Testis (tissue), 5 donors: ENCODE results near the gene TFF2. TPM values are rescaled to one million over a fixed set of nuclear protein-coding genes. Genes with fewer than 3 reads are reported as not detected.

Experiments
- DNase-seq: peaks from one replicate; pipeline ENCODE4 v3.0.0-alpha.2; 2019
- H3K27ac ChIP-seq, 2 donors: fragments of 200-600 bp; sonication (generic); one replicate each; pipeline ENCODE4 v1.5.1; 2019
- H3K27me3 ChIP-seq: fragments of 200-600 bp; sonication (generic); one replicate; pipeline ENCODE4 v1.5.1; 2019
- H3K36me3 ChIP-seq: fragments of 200-600 bp; sonication (generic); one replicate; pipeline ENCODE4 v1.5.1; 2017; ENCODE audit warnings: low read depth; ENCODE audit errors: missing control alignments
- H3K4me1 ChIP-seq: fragments of 200-600 bp; sonication (generic); one replicate; pipeline ENCODE4 v1.5.1; 2019
- H3K4me3 ChIP-seq, 2 donors: fragments of 200-600 bp; sonication (generic); one replicate each; pipeline ENCODE4 v1.5.1; 2017 to 2019
- H3K9me3 ChIP-seq: fragments of 200-600 bp; sonication (generic); one replicate; pipeline ENCODE4 v1.5.1; 2017
- POLR2A ChIP-seq: fragments of 450-650 bp; IDR thresholded peaks from one replicate; pipeline ENCODE4 v1.6.1; 2017; ENCODE audit warnings: antibody characterized with exemption, mild to moderate bottlenecking, moderate library complexity
- WGBS, 2 donors: methylation state at CpG; one replicate each; pipeline ENCODE4 v1.1.5; 2018; 5-methylcytosine and 5-hydroxymethylcytosine counted together
- intact Hi-C: fragments of 100-400 bp; cut with DNase I; formaldehyde crosslinking; loops from one replicate; pipeline ENCODE4 v1.15.1; 2023; ENCODE audit warnings: low total_unique reads
- long read RNA-seq, 2 donors: transcript quantifications; one replicate each; lab custom pipeline, GENCODE V29; 2026
- polyA plus RNA-seq: library from polyadenylated mRNA; stranded (reverse); fragments of 350-450 nt; fragmentation: Illumina TruSeq; extraction: RNeasy Lipid Tissue Mini Kit (QIAGEN cat#74804); gene quantifications from one replicate; pipeline ENCODE4 v1.2.3, GENCODE V29; 2014; ENCODE audit warnings: low read depth, low replicate concordance; ENCODE audit not compliant: insufficient read depth
- total RNA-seq, 2 donors: library from RNA; depleted of rRNA; stranded (reverse); fragments of >200 nt; gene quantifications; one replicate each; pipeline ENCODE4 v1.2.3, GENCODE V29; 2016
- TF ChIP-seq, protein P1 (sequence below), 3 experiments: fragments of 450-650 bp in 2 of 3; fragments of 200-600 bp in 1 of 3; sonication (generic) in 1 of 3; IDR thresholded peaks; one replicate each; pipeline ENCODE4 v1.5.1; 2016 to 2019; ENCODE audit warnings: antibody characterized with exemption in 3 of 3, mild to moderate bottlenecking in 2 of 3, moderate library complexity in 1 of 3

TFF2 gene, protein sequence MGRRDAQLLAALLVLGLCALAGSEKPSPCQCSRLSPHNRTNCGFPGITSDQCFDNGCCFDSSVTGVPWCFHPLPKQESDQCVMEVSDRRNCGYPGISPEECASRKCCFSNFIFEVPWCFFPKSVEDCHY
- not detected for total RNA-seq
- polyA plus RNA-seq: not detected
- long read RNA-seq, donor 1: 0 reads
- long read RNA-seq, donor 2: 0 reads

DNA sequence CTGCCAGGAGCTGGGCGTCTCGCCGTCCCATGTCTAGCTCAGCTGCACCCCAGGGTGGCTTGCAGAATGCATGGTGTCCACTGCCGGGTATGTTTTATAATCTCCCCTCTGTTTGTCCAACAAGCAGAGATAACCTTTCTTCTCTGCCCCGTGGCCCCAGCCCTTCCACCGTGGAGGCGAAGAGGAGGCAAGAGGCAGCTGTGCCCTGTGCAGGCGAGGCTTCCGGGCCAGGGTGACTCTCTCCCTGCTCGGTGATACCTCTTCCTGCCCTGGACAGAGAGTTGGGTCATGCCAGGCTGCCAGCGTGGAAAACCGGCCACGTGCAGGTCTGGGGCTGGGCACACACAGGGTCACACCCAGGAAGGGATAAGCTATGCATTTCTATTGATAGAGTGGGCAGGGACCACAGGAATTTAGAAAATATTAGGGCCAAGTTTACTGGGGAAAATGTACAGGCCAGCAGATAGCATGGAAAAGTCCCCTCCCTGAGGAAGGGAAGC lies at the start of gene TFF2:
TSS of gene TFF2 (minus strand) at position 68 of the 500 bp plus-strand sequence. CDS start at position 31, 37 bp downstream.
- Histone ChIP-seq H3K27me3 (no peaks in the 10 kb centered on the region), H3K9me3 (no peaks in the 10 kb centered on the region), H3K27ac (no peak within 1 kb of the TSS), H3K4me1 (no peaks in the 10 kb centered on the region), H3K36me3 (no peaks in the 10 kb centered on the region), H3K4me3 (no peak within 1 kb of the TSS)
- intact Hi-C loops: no loop called here
- 70% methylated on average over 8 to 13 of the region's 13 CpGs for WGBS, 2 donors
- DNase-seq: no peak
- TF ChIP-seq, protein P1, sequence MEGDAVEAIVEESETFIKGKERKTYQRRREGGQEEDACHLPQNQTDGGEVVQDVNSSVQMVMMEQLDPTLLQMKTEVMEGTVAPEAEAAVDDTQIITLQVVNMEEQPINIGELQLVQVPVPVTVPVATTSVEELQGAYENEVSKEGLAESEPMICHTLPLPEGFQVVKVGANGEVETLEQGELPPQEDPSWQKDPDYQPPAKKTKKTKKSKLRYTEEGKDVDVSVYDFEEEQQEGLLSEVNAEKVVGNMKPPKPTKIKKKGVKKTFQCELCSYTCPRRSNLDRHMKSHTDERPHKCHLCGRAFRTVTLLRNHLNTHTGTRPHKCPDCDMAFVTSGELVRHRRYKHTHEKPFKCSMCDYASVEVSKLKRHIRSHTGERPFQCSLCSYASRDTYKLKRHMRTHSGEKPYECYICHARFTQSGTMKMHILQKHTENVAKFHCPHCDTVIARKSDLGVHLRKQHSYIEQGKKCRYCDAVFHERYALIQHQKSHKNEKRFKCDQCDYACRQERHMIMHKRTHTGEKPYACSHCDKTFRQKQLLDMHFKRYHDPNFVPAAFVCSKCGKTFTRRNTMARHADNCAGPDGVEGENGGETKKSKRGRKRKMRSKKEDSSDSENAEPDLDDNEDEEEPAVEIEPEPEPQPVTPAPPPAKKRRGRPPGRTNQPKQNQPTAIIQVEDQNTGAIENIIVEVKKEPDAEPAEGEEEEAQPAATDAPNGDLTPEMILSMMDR (IDR thresholded peaks at IDR 0.05): no peak
- no peak for TF ChIP-seq POLR2A

DNA sequence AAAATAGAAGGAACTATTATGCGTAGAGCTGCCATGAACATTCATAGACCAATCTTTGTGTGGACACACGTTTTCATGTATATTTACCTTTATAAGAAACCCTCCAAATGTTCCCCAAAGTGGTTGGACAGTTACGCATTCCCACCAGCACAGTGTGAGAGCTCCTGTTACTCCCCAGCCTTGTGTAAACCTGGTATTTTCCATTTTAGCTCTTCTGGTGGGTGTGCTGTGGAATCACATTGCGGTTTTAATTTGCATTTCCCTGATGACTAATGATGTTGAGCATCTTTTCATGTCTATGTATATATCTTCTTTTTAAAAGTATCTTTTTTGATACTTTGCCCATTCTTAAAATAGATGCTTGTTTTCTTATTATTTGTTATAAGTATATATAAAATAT lies 49.7 kb upstream of the TFF2 start:
- intact Hi-C loops: no loop called here
- no peak for DNase-seq
- Histone ChIP-seq H3K27me3 (no peaks in the 10 kb centered on the region), H3K4me1 (no peaks in the 10 kb centered on the region), H3K9me3 (no peaks in the 10 kb centered on the region), H3K36me3 (no peaks in the 10 kb centered on the region), H3K27ac (no peak overlapping the region), H3K4me3 (no peak overlapping the region)
- WGBS, 2 donors: 90 to 92% methylated on average over 4 of the region's 4 CpGs
- no peak for TF ChIP-seq POLR2A

DNA sequence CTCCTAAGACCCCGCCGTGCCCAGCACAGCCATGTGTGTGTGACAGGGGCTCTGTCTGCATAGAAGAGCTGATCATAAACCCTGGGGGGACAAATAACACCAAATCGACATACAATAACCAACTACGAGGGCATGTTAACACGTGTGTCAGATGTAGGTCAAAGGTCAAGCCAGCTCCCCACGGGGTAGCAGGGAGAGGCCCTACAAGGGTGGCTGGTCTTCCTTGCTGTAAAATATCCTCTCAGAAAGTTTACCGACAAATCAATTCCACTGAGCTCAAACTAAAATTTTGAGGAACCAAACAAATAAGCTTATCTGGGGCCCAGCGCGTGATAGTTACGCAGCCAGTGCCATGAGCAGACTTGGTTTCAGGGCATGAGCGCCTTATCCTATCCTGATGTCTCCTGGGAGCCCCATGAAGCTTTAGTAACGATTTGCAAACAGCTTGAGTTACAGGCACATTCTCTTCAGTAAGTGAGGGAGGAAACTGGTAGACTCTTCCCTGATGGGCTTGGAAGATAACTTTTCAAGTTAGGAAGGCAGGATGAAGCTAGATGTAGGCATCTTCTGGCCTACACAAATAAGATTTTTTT lies 47.7 kb upstream of the TFF2 start:
- WGBS, 2 donors: 76 to 82% methylated on average over 9 to 12 of the region's 12 CpGs
- intact Hi-C loops: no loop called here

DNA sequence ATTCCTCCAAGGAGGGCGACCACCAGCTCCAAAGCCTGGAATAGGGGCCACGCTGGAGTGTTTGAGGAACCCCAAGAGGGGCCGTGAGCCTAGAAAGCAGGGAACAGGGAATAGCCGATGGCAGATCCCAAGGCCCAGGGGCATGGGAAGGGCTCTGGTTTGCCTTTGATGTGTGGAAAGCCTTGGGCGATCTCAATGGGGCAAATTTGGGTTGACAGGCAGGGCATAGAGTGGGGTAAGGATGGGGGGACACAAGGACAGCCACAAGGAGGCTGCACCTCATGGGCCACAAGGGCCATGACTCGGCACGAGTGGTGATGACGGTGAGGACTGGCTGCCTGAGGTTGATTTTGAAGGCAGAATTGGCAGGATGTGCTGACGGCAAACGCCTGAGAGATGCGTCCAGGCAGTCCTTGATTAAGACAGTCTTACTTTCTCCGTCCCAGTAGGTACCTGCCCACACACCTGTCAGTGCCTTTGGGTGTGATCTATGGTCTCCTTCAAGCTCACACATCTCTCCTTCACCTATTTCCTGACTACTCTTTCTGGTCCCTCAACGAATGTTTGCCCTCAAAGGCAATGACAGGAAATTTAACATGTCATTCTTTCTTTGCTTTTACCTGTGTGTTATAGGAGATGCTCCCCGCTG lies 47.1 kb upstream of the TFF2 start:
- 90 to 92% methylated on average over 14 of the region's 14 CpGs for WGBS, 2 donors

More for the DNA sequence above, 47.7 kb upstream of the TFF2 start:
- DNase-seq: no peak
- no peak for TF ChIP-seq POLR2A
- TF ChIP-seq, protein P1 (IDR thresholded peaks at IDR 0.05): no peak
- H3K4me3 ChIP-seq: no peak overlapping the region
- H3K9me3 ChIP-seq: no peaks in the 10 kb centered on the region
- H3K27ac ChIP-seq: no peak overlapping the region
- no peaks in the 10 kb centered on the region for H3K36me3 ChIP-seq
- H3K4me1 ChIP-seq: no peaks in the 10 kb centered on the region
- no peaks in the 10 kb centered on the region for H3K27me3 ChIP-seq

More for the DNA sequence above, 47.1 kb upstream of the TFF2 start:
- Histone ChIP-seq H3K4me1 (no peaks in the 10 kb centered on the region), H3K27me3 (no peaks in the 10 kb centered on the region), H3K4me3 (no peak overlapping the region), H3K36me3 (no peaks in the 10 kb centered on the region), H3K27ac (no peak overlapping the region), H3K9me3 (no peaks in the 10 kb centered on the region)
- DNase-seq: no peak
- TF ChIP-seq, protein P1 (IDR thresholded peaks at IDR 0.05): no peak
- no peak for TF ChIP-seq POLR2A
- intact Hi-C loops: no loop called here
